ENCODE measurements around the gene NCBP2L. TPM values are rescaled to one million over a fixed set of nuclear protein-coding genes. Genes with fewer than 3 reads are reported as not detected.

NCBP2L gene
- total and polyA plus RNA-seq, 2 experiments from 2014 or later, result not detected

GRCh38 chrX:107763647-107764046, 13.9 kb upstream of the NCBP2L start (continued):
- no peak for TF ChIP-seq REST (IDR thresholded peaks at IDR 0.05; ENCODE audit: unreplicated experiment)
- TF ChIP-seq ZNF331 (CRISPR knock-in tag; IDR thresholded peaks at IDR 0.05; ENCODE audit: low read depth), result no peak

GRCh38 chrX:107764845-107765608, 12.5 kb upstream of the NCBP2L start:
- Mint-ChIP-seq H3K4me1 (peaks cover 11% of the 10 kb centered on the region), H3K9me3 (no peaks in the 10 kb centered on the region), H3K27me3 (ENCODE audit: insufficient read depth, low read depth, poor library complexity) (peaks cover 4% of the 10 kb centered on the region), H3K36me3 (ENCODE audit: low read depth) (no peaks in the 10 kb centered on the region), H3K4me3 (no peak overlapping the region), H3K27ac (no peak overlapping the region)
- Histone ChIP-seq H3K4me1 (ENCODE audit: insufficient read depth) (no peaks in the 10 kb centered on the region), H3K36me3 (ENCODE audit: insufficient read depth) (no peaks in the 10 kb centered on the region), H3K79me2 (replicated peaks; ENCODE audit: insufficient read depth) (no peaks in the 10 kb centered on the region), H2AFZ (no peak overlapping the region), H3F3A (replicated peaks; ENCODE audit: low read depth) (no peaks in the 10 kb centered on the region), H4K20me1 (replicated peaks; ENCODE audit: insufficient read depth) (no peaks in the 10 kb centered on the region), H3K9me2 (ENCODE audit: insufficient read depth) (no peaks in the 10 kb centered on the region), H3K27me3 (ENCODE audit: insufficient read depth) (no peaks in the 10 kb centered on the region), H3K27ac (ENCODE audit: low read depth) (no peak overlapping the region), H3K4me3 (no peak overlapping the region), H3K4me2 (no peak overlapping the region)
- DNase-seq (ENCODE audit: low spot score) (no peak), ATAC-seq (no peak)
- no peak for TF ChIP-seq ETS1 (IDR thresholded peaks at IDR 0.05)

GRCh38 chrX:107766470-107767150, 10.9 kb upstream of the NCBP2L start:
- Histone ChIP-seq H3K9me2 (ENCODE audit: insufficient read depth) (no peaks in the 10 kb centered on the region), H3K4me1 (ENCODE audit: insufficient read depth) (0 out of 2 replicates have a peak, but pooled peaks cover 2% of the 10 kb centered on the region), H3K4me2 (no peak overlapping the region), H3F3A (replicated peaks; ENCODE audit: low read depth) (no peaks in the 10 kb centered on the region), H3K36me3 (ENCODE audit: insufficient read depth) (no peaks in the 10 kb centered on the region), H3K27ac (ENCODE audit: low read depth) (no peak overlapping the region), H3K79me2 (replicated peaks; ENCODE audit: insufficient read depth) (no peaks in the 10 kb centered on the region), H3K27me3 (ENCODE audit: insufficient read depth) (no peaks in the 10 kb centered on the region), H2AFZ (no peak overlapping the region), H3K4me3 (no peak overlapping the region), H4K20me1 (replicated peaks; ENCODE audit: insufficient read depth) (no peaks in the 10 kb centered on the region)
- Mint-ChIP-seq H3K9me3 (no peaks in the 10 kb centered on the region), H3K27me3 (ENCODE audit: insufficient read depth, low read depth, poor library complexity) (peaks cover 4% of the 10 kb centered on the region), H3K27ac (no peak overlapping the region), H3K4me3 (no peak overlapping the region), H3K36me3 (ENCODE audit: low read depth) (no peaks in the 10 kb centered on the region), H3K4me1 (peaks cover 15% of the 10 kb centered on the region)
- TF ChIP-seq STAT1 (IDR thresholded peaks at IDR 0.05; ENCODE audit: unreplicated experiment) (no peak), REST (IDR thresholded peaks at IDR 0.05; ENCODE audit: unreplicated experiment) (no peak), JUNB (IDR thresholded peaks at IDR 0.05; ENCODE audit: unreplicated experiment) (no peak)
- ATAC-seq (no peak), DNase-seq (ENCODE audit: low spot score) (no peak)

All from GM23338 (cell line).